ENCODE results near the gene PZP. TPM values are rescaled to one million over a fixed set of nuclear protein-coding genes. Genes with fewer than 3 reads are reported as not detected.

Gene PZP
- total RNA-seq, 6 experiments from 2014 or later = not detected

- no peak for DNase-seq
- Mint-ChIP-seq H3K27ac (no peak overlapping the region), H3K4me1 (ENCODE audit: low read depth) (no peaks in the 10 kb centered on the region), H3K9me3 (peaks cover 12% of the 10 kb centered on the region; the same call in 1 of the 2 replicates), H3K4me3 (no peak overlapping the region), H3K36me3 (ENCODE audit: low read depth) (no peaks in the 10 kb centered on the region), H3K27me3 (ENCODE audit: insufficient read depth) (no peaks in the 10 kb centered on the region)
- TF ChIP-seq CTCF (IDR thresholded peaks at IDR 0.05) = no peak
Measured at GRCh38 chr12:9101018-9101687, 107.0 kb downstream of the PZP start.

GRCh38 chr12:9099552-9100190, 108.5 kb downstream of the PZP start:
- Mint-ChIP-seq H3K4me3 (no peak overlapping the region), H3K9me3 (peaks cover 12% of the 10 kb centered on the region; the same call in 1 of the 2 replicates), H3K27me3 (ENCODE audit: insufficient read depth) (no peaks in the 10 kb centered on the region), H3K4me1 (ENCODE audit: low read depth) (no peaks in the 10 kb centered on the region), H3K27ac (no peak overlapping the region), H3K36me3 (ENCODE audit: low read depth) (no peaks in the 10 kb centered on the region)
- DNase-seq = no peak
- no peak for TF ChIP-seq CTCF (IDR thresholded peaks at IDR 0.05)

Small RNAs within 50 kb of the gene (microRNA-seq; reads per million reads assigned to microRNA genes)
- gene MIR1244-3 = not detected

Other genes with a start within 250 kb of the PZP start
- gene KLRG1, start 218.8 kb downstream of the PZP start, total RNA-seq (2021; fragmentation: NEBNext Ultra II Directional; extraction: Animal tissue kit (Norgen Biotek cat#: 25700)) = under 1 TPM in 2 of 6 experiments, not detected in 4; 0.25 to 0.26 TPM
- gene A2M, start 92.5 kb downstream of the PZP start, total RNA-seq (2021; fragmentation: NEBNext Ultra II Directional; extraction: Animal tissue kit (Norgen Biotek cat#: 25700)) = under 1 TPM; 0.23 to 0.50 (median 0.33) TPM